Heart right ventricle (tissue), 16 donors: ENCODE measurements around the gene DLX2. TPM values are rescaled to one million over a fixed set of nuclear protein-coding genes. Genes with fewer than 3 reads are reported as not detected.
A peak's percentile ranks its signal among the peaks of the same experiment; 100 is the strongest.
"Not testable (repeated sequence)": the region's sequence is repeated elsewhere in the genome, so short reads cannot be mapped to it uniquely, and the experiment has no call there.

Experiments used
- ATAC-seq, 8 donors: fragments of 200-7000 bp; cut with Tn5 transposase; one replicate each; pipeline ENCODE4 v1.9.1; 2020; ENCODE audit warnings: mild to moderate bottlenecking in 8 of 8, moderate library complexity in 8 of 8, moderate number of reproducible peaks in 1 of 8
- DNase-seq, 2 donors: peaks; one replicate each; pipeline ENCODE4 v3.0.0-alpha.2; 2020
- H3K27ac ChIP-seq, 10 donors: fragments of 200-600 bp; sonication (generic) in 2 of 10; one replicate each; pipeline versions ENCODE4 v1.5.0 to v1.8.0; 2020 to 2022; ENCODE audit warnings: mild to moderate bottlenecking in 3 of 10
- H3K27me3 ChIP-seq, 7 donors: fragments of 200-600 bp; one replicate each; pipeline ENCODE4 v1.8.0; 2021 to 2022; ENCODE audit warnings: mild to moderate bottlenecking in 2 of 7
- H3K36me3 ChIP-seq, 9 donors: fragments of 200-600 bp; sonication (generic) in 1 of 9; one replicate each; pipeline versions ENCODE4 v1.5.0 to v1.8.0; 2020 to 2022; ENCODE audit warnings: mild to moderate bottlenecking in 2 of 9
- H3K4me1 ChIP-seq, 9 donors: fragments of 200-600 bp; sonication (generic) in 1 of 9; one replicate each; pipeline versions ENCODE4 v1.5.0 to v1.8.0; 2020 to 2022; ENCODE audit warnings: mild to moderate bottlenecking in 4 of 9
- H3K4me3 ChIP-seq, 10 donors: fragments of 200-600 bp; sonication (generic) in 2 of 10; one replicate each; pipeline versions ENCODE4 v1.5.0 to v1.8.0; 2020 to 2022; ENCODE audit warnings: mild to moderate bottlenecking in 7 of 10, moderate library complexity in 2 of 10
- H3K9me3 ChIP-seq, 11 donors: fragments of 200-600 bp in 10 of 11; sonication (generic) in 2 of 11; one replicate each; pipeline versions ENCODE4 v1.5.0 to v1.8.0; 2013 to 2022; ENCODE audit warnings: mild to moderate bottlenecking in 2 of 11, control low read depth in 1 of 11, moderate library complexity in 1 of 11
- WGBS, 2 donors: extraction: QIAGEN DNeasy Blood & Tissue Kit; methylation state at CpG; one replicate each; pipeline ENCODE4 v1.1.7; 2013; ENCODE audit warnings: inconsistent platforms in 1 of 2; 5-methylcytosine and 5-hydroxymethylcytosine counted together
- intact Hi-C, 10 donors: fragments of 100-400 bp; cut with DNase I; formaldehyde crosslinking; loops; one replicate each; pipeline versions ENCODE4 v1.11.1 to v1.14.2; 2022
- polyA plus RNA-seq, 2 donors: library from polyadenylated mRNA; stranded (reverse); fragments of 200-250 nt; gene quantifications; one replicate each; pipeline ENCODE4 v1.2.3, GENCODE V29; 2013
- total RNA-seq, 10 donors: library from RNA; stranded (reverse); fragmentation: NEBNext Ultra II Directional in 3 of 10; extraction: Animal tissue kit (Norgen Biotek cat#: 25700) in 3 of 10; gene quantifications; one replicate each; pipeline versions ENCODE4 v1.2.1 to v1.2.4, GENCODE V29; 2021 to 2023
- TF ChIP-seq, protein P1 (sequence below), 9 donors: fragments of 200-600 bp; sonication (generic) in 2 of 9; IDR thresholded peaks; one replicate each; pipeline versions ENCODE4 v1.5.0 to v1.8.0; 2021 to 2022; ENCODE audit warnings: antibody characterized with exemption in 9 of 9, mild to moderate bottlenecking in 5 of 9, moderate library complexity in 1 of 9
- donor health status: Arrhythmogenic right ventricular cardiomyopathy.
- donor health status: ischemic (EF 13 %, LVEDD 7.1; RV severe dilation, severe dysfunction).
- donor health status: healthy with polysubstance abuse.
- donor health status: DM: no; HTN: yes; CAD: no.
- donor health status: DM: no; HTN: no; CAD: no.
- donor health status: ischemic (EF 25% LVEDD 6.9; RV normal size, moderate dysfunction).
- donor health status: ischemic (EF 25% LVEDD 5.7; RV mildly dilated, moderate dysfunction).
- donor health status: healthy.
- donor health status: DM: yes; HTN: yes; CAD: no.
- donor health status: Ischemic cardiomyopathy.
- donor health status: ischemic (EF 35%, LVEDD 5.7; RV mildly dilated, moderate dysfunction).
- donor health status: nonischemic (EF 11% LVEDD 7.7; RV severe dilation, severe dysfunction).
- donor health status: DM: yes; HTN: yes; CAD: no.
- donor health status: PGD.
- donor health status: ischemic (EF 29% LVEDD 5.4; RV normal size, mild dysfunction).
- donor health status: nonischemic (EF 23%, LVEDD 6.1; RV moderate dilation, normal function).

DLX2 gene
- total and polyA plus RNA-seq, 12 donors, result 0.11 TPM; not detected in 11

DNA sequence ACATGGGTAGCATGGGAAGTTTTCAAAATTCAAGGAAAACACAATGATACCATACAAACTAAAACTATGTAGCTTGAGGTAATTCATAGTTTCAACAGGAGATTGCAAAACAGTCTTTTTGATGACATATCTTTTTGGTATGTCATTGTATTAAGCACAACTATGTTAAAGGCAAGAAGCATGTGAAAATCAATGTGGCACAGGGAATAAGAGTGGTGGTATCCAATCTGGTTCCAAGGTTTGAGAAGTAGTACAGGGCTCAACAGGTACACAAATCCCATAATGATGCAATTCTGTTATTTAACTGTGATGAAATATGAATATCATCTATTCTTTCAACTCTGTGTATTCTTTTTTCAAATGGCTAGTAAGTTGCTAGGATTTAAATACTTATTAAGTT lies 16.4 kb upstream of the DLX2 start:
- Histone ChIP-seq H3K9me3 (no peaks in the 10 kb centered on the region), H3K27me3 (peaks cover 0 to 48% (median 27%) of the 10 kb centered on the region in 7 donors), H3K36me3 (no peaks in the 10 kb centered on the region), H3K27ac (no peak overlapping the region), H3K4me3 (no peak overlapping the region), H3K4me1 (peaks cover 0 to 5% (median 0%) of the 10 kb centered on the region in 9 donors)
- DNase-seq (no peak), ATAC-seq (no peak)
- TF ChIP-seq, protein P1, sequence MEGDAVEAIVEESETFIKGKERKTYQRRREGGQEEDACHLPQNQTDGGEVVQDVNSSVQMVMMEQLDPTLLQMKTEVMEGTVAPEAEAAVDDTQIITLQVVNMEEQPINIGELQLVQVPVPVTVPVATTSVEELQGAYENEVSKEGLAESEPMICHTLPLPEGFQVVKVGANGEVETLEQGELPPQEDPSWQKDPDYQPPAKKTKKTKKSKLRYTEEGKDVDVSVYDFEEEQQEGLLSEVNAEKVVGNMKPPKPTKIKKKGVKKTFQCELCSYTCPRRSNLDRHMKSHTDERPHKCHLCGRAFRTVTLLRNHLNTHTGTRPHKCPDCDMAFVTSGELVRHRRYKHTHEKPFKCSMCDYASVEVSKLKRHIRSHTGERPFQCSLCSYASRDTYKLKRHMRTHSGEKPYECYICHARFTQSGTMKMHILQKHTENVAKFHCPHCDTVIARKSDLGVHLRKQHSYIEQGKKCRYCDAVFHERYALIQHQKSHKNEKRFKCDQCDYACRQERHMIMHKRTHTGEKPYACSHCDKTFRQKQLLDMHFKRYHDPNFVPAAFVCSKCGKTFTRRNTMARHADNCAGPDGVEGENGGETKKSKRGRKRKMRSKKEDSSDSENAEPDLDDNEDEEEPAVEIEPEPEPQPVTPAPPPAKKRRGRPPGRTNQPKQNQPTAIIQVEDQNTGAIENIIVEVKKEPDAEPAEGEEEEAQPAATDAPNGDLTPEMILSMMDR (IDR thresholded peaks at IDR 0.05), result no peak
- intact Hi-C loops, result no loop called here

DNA sequence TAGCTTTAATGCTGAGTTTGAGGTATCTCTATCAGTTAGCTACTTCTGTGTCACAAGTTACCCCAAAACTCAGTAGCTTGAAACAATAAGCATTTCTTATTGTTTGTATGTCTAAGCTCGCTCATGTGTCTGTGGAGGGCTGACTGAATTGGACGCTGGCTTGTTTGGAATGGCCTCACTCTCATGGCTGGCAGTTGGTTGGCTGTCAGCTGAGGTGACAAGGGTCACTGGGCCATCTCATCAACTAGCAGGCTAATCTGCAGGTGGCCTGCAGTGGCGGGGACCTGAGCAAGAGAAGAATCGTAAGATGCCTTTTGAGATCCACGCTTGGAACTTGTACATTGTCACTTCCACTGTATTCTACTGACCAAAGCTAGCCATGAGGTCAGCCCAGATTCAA lies 13.4 kb upstream of the DLX2 start:
- TF ChIP-seq, protein P1 (IDR thresholded peaks at IDR 0.05), result no peak

DNA sequence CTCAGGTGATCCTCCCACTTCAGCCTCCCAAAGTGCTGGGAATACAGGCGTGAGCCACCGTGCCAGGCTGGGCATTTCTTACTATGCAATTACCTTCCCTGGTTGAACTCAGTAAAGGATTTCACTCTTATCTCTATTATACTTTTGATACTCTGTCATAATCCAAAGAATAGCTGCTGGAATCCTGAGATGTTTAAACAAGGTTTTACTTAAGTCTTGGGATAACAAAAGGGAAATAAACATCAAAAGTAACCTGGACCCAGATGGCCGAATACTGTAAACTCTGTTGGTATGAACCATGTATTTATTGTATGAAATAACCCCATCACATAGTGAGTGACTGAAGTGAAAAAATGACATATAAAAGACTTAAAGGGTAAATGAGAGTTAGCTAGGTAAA lies 11.9 kb upstream of the DLX2 start:
- ATAC-seq (no peak), DNase-seq (no peak)
- TF ChIP-seq, protein P1 (IDR thresholded peaks at IDR 0.05), result no peak
- H3K9me3 ChIP-seq, result no peaks in the 10 kb centered on the region
- no peaks in the 10 kb centered on the region for H3K36me3 ChIP-seq
- peaks cover 0 to 5% (median 0%) of the 10 kb centered on the region in 9 donors for H3K4me1 ChIP-seq
- intact Hi-C loops, result loop anchor here in 6 of 10 donors (5.0 kb wide), 3 partner anchors 412 to 542 kb away; no protein-coding TSS in a partner anchor
- no peak overlapping the region for H3K4me3 ChIP-seq
- WGBS, 2 donors, result 80 to 90% methylated on average over 3 of the region's 3 CpGs
- H3K27me3 ChIP-seq, result peaks cover 5 to 89% (median 50%) of the 10 kb centered on the region in 7 donors
- H3K27ac ChIP-seq, result no peak overlapping the region

More for the DNA sequence above, 13.4 kb upstream of the DLX2 start:
- ATAC-seq (no peak), DNase-seq (no peak)
- WGBS, 2 donors, result 73 to 77% methylated on average over 5 of the region's 5 CpGs
- Histone ChIP-seq H3K4me3 (no peak overlapping the region), H3K4me1 (peaks cover 0 to 5% (median 0%) of the 10 kb centered on the region in 9 donors), H3K36me3 (no peaks in the 10 kb centered on the region), H3K27ac (no peak overlapping the region), H3K9me3 (no peaks in the 10 kb centered on the region), H3K27me3 (peaks cover 0 to 77% (median 39%) of the 10 kb centered on the region in 7 donors)
- intact Hi-C loops, result no loop called here

DNA sequence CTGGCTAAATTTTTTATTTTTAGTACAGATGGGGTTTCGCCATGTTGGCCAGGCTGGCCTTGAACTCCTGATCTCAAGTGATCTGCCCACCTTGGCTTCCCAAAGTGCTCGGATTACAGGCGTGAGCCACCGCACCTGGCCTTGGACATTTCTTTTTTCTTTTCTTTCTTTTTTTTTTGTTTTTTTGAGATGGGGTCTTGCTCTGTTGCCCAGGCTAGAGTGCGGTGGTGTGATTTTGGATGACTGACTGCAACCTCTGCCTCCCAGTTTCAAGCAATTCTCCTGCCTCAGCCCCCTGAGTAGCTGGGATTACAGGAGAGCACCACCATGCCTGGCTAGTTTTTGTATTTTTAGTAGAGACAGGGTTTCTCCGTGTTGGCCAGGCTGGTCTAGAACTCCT lies 11.5 kb upstream of the DLX2 start:
- H3K27ac ChIP-seq, H3K9me3 ChIP-seq, DNase-seq, H3K4me1 ChIP-seq, H3K4me3 ChIP-seq, ATAC-seq, H3K36me3 ChIP-seq: not testable (repeated sequence)
- intact Hi-C loops, result loop anchor here in 6 of 10 donors (5.0 kb wide), 3 partner anchors 412 to 542 kb away; no protein-coding TSS in a partner anchor
- peaks cover 5 to 91% (median 52%) of the 10 kb centered on the region in 7 donors for H3K27me3 ChIP-seq
- 91 to 95% methylated on average over 6 of the region's 6 CpGs for WGBS, 2 donors

DNA sequence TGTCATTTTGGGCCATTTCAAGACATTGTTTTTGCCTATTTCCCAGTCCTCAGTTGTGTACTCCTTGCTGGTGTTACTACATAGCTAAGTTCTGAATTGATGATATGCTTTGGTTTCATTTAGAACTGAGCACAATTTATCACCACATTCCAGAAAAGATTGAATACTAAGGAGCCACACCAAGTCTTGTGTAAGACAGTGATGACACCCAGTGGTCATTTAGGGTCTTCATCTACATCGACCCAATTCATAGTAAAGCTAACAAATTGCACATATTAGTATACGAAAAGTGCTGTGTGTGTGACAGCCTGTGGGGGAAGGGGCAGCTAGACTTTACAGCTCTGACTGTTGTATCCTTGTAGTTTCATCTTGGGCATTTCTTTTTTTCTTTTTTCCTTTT lies 10.9 kb upstream of the DLX2 start:
- Histone ChIP-seq H3K27me3 (peaks cover 6 to 91% (median 58%) of the 10 kb centered on the region in 7 donors), H3K36me3 (no peaks in the 10 kb centered on the region), H3K4me3 (no peak overlapping the region), H3K9me3 (no peaks in the 10 kb centered on the region), H3K4me1 (peaks cover 0 to under 1% (median 0%) of the 10 kb centered on the region in 9 donors), H3K27ac (no peak overlapping the region)
- no peak for ATAC-seq
- TF ChIP-seq, protein P1 (IDR thresholded peaks at IDR 0.05), result peak in 7 of 9 donors; percentile 32 to 58 (median 37)
- 23 to 25% methylated on average over 2 of the region's 2 CpGs for WGBS, 2 donors
- intact Hi-C loops, result loop anchor here in 6 of 10 donors (5.0 kb wide), 3 partner anchors 411 to 541 kb away; no protein-coding TSS in a partner anchor
- DNase-seq, result no peak
